NCI-H2081 (cell line): ENCODE measurements around the gene SNX9.
"Not testable (repeated sequence)": the region's sequence is repeated elsewhere in the genome, so short reads cannot be mapped to it uniquely, and the experiment has no call there.

Source experiments
- DNase-seq, 2 experiments: peaks; one replicate each; lab custom pipeline; 2025; lab: John Stamatoyannopoulos, UW

The SNX9 gene

DNA sequence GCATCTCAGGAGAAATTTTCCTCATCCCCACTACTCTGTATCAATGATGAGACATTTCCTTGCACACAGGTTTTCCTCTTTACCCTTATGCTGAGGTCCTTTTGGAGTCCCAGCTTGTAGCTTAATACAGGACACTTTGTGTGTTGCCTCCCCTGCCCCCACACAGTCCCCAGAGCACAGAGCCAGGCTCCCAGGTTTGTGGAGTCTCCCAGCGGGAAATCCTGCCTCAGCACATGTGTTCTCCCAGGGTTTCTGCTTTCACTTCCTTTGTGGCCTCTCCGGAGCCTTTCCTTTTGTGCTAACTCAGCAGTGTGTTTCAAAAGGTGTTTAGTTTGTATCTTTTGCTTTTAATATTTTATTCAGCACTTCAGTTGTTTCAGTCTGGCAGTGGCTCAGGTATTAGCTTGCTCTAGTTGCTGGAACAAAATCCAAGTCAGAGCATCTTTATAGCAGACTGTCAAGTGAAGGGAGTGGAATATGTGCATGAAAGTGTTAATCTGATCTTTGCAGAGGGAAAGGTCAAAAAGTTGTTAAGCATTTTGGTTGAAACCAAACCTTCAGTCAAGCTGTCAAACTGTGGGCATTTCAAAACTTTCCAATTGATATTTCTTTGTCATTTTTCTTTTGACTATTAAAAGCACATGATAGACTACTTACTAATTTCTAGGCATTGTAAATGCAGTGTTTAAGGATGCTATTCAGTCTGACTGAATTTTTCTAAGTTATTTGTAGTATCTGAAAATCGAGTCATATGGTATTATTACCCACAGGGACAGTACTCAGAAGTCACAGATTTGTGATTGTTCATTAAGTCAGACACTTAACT lies 8.6 kb downstream of the SNX9 start:
- no peak for DNase-seq

DNA sequence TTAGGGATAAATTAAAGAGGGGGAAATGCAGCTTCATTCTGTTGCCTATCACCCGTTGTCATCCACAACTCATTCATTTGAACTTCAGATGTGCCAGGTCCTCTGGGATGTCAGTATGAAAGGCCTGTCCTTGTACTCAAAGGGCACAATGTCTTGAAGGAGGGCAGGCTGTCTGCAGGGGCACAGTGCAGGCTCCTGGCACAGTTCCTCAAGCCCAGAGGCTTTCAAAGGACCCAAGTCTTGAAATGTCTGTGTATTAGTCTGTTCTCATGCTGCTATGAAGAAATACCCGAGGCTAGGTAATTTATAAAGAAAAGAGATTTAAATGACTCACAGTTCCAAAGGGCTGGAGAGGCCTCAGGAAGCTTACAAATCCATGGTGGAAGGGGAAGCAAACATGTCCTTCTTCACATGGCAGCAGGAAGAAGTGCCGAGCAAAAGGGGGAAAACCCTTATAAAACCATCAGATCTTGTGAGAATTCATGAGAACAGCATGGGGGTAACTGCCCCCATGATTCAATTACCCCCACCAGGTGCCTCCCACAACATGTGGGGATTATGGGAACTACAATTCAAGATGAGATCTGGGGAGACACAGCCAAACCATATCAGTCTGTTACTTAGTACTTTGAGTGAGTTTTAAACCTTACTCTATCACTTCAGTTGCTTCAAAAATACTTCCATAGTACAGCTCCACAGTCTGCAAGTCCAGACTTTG lies 9.4 kb downstream of the SNX9 start:
- DNase-seq, result no peak

DNA sequence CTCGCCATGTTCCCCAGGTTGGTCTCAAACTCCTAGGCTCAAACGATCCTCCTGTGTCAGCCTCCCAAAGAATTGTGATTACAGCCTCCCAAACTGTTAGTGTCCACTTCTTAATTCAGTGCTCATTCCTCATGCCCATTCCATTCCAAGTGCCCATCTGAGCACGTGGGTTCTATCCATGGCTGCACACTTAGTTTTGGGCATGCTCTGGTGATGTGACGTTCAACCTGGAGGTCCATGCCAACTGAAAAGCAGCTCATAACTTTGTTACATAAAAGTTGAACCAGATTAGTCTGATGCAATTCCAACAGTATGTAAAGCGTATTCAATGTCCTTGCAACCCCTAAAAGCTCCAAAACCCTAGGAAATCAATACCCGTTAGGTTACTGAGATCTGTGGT lies 11.5 kb downstream of the SNX9 start:
- DNase-seq, result no peak

DNA sequence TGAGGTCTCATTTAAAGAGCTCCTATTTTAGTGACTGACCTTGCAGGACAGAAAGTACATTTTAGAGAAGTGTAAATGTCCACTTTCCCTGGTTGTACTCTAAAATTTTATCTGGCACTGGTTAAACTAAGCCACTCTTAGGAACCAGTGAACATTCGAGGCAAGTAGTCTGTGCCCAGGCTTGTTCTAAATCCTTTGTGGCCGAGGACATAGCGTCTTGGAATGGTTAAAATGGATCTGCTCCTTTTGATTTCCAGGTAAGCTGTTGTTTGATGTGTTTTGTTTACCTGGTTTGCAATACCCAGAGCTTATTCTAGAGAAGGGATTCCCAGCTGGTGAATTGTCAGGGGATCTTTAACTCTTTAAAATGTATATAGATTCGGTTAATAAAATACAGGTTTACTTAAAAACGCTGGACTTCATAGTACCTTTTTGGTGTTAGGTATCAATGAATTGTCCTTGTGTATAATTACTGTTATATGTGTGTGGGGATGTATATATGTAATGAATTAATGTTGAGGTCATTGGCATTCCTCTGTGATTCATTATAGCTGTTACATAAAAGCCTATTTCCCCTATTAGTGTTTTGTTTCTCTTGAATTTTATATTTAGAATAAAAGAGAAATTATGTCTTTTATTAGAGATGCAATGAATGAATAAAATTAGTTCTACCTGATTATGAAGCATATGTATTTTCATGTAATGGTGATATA lies 15.8 kb downstream of the SNX9 start:
- DNase-seq, result no peak

DNA sequence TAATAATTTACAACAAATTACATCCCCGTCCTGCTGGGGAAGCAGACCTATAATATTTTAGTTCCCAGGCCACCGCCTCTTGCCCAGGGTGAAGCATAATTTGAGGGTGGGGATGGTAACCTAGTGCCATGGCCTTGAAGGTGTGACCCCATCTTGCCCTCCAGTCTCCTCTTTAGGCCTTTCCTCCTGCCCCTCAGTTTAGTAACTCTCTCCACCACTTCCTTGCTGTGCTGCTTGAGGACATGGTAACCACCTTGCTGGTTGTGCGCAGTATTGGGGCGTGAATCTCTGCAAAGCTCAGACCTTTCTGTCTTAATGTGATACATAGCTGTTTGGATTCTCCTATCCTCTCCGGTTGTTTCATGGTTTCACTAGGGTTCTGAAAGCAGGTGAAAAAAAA lies 16.6 kb downstream of the SNX9 start:
- no peak for DNase-seq

DNA sequence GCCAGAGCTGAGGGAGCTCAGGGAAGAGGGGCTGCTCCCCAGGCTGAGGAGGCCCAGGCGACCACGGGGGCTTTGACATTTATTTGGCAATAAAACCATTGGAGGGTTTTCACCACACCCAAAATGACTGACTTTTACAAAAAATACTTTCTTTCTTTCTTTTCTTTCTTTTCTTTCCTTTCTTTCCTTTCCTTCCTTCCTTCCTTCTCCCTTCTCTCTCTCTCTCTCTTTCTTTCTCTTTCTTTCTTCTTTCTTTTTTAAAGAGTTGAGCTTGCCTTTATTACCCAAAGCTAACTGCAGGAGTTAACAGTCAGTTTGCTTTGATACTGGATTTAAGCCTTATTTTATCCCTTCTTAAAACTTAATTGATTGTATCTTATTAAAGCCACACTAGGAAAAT lies 17.2 kb downstream of the SNX9 start:
- DNase-seq, result no peak

DNA sequence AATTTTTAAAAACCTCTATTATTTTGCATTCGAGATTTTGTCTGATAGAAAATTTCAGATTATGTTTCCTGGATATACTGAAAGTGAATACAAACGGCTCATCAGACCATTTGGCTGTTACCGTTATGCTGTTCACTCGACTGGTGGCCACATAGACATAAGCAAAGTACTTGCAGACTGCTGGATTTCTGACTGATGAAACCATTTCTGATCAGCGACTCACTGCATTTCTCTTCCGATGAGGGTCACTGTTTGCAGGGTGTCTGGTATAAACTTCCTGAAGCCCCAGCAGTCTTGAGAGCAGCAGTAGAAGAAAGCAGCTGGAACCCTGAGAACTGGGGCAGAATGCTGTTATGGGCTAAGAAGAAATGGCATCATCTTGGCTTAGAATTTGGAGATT lies 17.7 kb downstream of the SNX9 start:
- no peak for DNase-seq

DNA sequence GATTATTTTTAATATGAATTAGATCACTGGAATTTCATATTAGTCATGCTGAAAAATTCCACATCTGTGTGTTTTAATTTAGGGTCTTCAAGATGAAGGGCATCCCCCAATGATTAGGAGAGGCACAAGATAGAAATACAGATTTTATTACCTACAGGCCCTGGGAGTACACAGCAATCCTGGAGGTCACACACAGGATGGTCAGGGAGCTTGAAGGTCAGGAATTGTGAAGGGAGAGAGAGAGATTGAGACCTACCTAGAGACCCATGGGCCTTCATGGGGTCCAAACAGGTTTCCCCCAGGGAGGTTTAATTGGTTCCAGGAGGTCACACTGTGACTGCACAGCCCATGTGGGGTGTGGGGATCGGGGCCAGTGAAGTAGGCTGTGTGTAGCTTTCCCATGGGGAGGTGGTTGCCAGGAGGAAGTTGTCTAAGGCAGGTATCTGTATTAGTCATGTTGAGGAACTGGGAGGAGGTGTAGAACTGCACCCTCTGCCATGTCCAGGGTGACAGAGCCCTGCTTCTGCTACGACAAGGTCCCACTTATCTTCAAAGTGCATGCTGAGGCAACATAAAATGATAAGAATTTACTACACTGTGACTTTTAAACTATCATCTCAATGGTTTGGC lies 18.3 kb downstream of the SNX9 start:
- no peak for DNase-seq

DNA sequence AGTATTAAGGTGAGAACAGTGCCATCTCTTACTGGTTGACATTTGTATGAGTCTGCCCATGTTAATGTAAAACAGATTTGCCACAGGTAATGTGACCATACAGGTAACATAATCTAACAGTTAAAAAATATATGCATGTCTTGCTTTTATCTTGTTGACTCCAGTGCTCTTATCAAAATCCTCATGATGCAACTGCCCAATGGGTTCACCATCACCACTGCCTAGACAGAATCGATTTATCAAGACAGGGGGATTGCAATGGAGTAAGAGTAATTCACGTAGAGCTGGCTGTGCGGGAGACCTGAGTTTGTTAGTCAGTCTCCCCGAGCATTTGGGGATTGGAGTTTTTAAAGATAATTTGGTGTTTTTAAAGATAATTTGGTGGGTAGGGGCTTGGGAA lies 19.2 kb downstream of the SNX9 start:
- DNase-seq, result no peak

DNA sequence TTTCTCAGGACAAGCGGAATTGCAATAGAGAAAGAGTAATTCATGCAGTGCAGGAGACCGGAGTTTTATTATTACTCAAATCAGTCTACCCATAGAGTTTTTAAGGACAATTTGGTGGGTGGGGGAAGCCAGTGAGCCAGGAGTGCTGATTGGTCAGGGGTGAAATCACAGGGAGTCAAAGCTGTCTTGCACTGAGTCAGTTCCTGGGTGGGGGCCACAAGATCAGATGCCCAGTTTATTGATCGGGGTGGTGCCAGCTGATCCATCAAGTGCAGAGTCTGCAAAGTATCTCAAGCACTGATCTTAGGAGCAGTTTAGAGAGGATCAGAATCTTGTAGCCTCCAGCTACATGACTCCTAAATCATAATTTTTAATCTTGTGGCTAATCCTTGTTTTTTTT lies 21.1 kb downstream of the SNX9 start:
- not testable (repeated sequence) for DNase-seq

DNA sequence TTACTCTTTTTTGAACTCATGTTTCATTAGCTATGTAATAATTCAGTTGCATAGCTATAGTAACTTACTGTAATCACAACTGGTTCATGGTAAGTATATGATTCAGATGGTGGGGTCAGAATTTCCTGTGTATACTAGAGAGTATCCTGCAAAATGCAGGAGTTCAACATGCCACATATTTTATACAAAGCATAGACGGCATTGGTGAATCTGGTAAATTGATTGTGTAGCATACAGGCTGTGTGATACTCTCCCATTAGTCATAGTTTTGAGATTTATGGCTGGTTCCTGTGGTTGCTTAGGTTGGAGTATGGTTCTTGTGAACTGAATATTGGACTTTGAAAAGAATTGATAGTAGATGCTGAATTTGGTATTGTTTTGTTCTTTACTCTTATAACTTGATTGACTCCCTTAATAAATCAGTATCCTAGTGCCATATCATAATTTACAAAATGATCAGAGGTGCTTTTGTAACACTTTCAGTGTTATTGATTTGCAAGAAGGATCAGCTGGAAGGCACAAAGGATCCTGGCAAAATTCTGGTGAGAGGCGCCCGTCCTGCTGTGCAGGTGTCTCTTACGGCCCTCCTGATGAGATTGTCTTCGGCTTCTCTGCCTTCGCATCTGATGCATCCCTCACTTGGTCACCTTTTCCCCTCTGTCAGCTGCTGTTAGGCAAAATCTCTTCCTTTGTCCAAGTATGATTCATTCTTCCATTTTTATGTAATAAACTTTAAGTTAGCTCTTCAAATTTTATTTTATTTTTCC lies 22.6 kb downstream of the SNX9 start:
- DNase-seq, result no peak

DNA sequence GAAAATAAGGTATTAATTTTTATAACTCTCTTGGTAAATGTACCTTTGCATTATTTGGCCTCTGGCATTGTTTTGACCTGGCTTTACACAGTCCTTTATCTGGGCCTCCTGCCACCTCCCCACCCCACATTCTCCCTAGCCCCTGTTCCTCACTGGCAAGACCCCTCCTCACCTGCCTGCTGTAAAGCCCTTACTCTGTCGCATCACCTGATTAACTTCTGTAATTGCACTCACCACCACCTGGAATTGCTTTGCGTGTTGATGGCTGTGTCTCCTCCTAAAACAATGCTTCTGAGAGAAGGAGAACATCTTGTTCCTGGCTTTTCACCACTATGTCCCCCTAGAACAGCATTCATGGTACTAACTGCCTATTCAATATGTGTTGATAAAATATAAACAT lies 24.8 kb downstream of the SNX9 start:
- no peak for DNase-seq

DNA sequence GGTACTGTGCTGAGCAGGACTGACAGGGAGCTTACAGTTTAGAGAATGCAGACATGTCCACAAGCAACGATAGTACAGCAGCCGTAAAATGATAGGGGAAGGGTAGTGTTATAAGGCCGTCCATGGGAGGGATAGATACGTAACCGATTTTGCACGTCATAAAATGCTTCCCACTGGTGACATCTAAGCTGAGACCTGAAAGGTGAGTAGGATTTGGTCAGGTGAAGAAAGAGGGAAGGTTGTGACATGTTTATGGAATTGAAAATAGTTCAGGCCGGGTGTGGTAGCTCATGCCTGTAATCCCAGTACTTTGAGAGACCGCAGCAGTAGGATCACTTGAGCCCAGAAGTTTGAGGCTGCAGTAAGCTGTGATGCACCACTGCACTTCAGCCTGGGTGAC lies 25.6 kb downstream of the SNX9 start:
- no peak for DNase-seq

DNA sequence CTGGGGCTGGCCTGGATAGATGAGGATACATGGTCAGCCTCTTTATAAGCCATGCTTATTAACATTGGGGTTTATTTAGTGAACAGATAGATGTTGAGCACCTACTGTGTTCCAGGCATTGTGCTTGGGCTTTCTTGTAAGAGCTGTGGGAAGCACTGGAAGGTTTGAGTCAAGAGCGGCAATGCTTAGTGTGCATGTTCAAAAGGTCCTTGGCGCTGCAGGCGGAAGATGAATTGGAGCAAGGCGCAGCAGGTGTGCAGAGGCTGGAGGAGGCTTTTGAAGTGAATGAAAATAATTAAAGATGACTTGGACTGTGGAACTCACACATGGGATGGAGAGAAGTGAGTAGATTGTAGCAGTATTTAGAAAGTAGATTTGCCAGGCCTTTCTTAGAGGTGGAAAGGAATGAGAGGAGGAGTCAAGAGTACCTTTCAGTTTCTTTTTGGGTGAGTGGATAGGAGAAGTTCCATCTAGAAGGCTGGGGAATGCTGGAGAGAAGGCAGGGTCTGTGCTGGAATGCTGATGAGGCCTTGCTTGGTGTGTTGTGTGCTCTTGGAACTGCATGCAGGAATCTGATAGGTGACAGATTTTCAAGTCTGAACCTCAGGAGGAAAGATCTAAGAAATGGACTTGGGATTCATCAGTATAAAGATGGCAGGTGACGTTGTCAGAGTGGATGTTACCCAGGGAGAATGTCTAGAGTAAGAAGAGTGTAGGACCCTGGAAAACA lies 26.4 kb downstream of the SNX9 start:
- DNase-seq, result no peak

DNA sequence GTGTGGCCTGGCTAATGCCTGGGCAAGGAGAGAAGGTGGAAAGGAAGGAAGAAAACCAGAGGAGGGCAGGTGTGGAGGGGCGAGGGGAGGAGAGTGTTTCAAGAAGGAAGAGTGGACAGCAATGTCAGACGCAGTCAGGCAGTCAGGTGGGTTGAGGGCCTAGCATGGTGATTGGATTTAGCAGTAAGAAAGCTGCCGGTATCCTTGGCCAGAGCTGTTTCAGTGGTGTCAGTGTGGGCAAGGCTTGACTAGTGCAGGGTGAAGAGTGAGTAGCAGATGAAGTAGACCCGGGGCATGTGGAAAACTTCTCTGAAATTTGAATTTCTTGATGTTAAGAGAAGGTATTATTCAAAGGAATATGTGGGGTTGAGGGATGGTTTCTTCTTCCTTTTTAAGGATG lies 27.0 kb downstream of the SNX9 start:
- no peak for DNase-seq

DNA sequence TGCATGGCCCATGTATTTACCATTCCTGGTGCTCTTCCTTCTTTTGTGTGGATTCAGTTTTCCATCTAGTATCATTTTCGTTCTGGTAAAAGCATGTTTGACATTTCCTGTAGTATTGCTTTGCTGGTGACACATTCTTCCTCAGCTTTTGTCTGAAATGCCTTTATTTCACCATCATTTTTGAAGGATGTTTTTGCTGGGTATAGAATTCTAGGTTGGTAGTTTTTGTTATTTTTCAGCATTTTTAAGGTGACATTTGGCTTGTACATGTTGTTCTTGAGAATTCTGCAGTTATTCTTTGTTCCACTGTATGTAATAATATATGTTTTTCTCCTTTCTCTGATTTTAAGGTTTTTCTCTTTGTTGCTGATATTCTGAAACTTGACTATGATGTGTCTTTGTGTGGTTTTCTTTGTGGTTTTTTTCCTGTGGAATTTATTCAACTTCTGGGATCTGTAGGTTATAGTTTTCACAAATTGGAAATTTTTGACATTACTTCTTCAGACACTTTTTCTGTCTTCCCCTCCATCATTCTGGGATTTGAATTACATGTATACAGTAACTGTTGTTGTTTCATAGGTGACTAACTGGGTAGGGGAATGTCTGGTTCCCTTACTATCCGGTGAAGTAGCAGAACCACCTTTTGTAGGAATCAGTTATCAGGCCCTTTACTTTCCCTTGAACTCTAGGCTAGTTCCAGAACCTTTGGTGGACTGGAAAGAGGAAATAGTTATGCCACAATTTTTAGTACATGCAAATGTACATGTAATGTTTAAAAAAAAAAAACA lies 30.2 kb downstream of the SNX9 start:
- no peak for DNase-seq

DNA sequence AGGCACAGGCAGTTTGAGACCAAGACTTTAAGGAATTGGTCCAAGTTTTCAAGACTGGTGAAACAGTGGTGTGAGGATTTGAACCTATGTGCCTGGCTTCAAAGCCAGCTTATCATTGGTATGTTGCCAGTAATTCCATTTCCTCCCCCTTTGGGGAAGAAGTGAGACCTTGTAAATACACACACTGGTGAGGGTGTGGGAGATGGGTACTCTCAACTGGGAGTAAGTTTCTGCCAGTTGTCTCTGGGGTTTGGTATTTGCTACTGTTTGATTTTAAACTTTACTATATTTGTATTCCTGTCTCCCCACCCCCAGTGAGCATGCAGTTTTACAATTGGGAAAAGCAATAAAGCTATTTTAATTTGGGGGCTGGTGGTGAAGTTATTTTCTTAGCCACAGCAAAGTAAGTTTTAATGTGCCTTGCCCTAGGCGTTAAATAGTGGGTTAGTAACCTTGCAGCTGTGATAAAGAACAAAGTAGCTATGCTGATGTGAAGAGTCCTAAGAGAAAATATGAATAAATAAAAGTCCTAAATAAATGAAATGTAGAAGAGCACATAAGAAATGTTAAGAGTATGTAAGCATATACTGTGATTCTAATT lies 31.0 kb downstream of the SNX9 start:
- no peak for DNase-seq

DNA sequence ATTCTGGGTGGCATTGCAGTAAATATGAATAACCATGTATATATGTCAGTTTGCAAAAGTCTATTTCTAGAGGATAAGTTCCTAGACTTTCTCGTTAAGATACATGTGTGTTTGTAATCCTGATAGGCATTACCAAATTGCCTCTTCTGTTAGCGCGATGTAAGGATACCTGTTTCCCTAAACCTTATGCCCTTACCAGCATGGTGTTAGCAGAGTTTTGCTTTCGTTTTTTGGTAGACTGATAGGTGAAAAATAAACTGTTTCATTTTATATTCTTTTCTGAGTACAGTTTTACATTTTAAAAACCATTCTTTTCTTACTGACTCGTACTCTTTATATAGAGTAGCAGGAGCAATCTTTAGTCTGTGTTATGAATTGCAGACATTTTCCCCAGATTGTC lies 32.3 kb downstream of the SNX9 start:
- no peak for DNase-seq

DNA sequence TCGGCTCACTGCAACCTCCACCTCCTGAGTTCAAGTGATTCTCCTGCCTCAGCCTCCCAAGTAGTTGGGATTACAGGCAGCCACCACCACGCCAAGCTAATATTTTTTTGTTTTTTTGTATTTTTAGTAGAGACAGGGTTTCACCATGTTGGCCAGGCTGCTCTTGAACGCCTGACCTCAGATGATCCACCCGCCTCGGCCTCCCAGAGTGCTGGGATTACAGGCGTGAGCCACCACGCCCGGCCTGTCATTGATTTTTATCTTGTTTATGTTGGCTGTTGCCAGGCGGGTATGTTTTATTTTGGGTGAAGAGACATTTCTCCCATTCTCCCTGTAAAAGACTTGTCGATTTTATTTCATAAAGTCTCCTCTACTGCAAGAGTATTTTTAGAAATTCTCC lies 32.8 kb downstream of the SNX9 start:
- DNase-seq, result not testable (repeated sequence)

DNA sequence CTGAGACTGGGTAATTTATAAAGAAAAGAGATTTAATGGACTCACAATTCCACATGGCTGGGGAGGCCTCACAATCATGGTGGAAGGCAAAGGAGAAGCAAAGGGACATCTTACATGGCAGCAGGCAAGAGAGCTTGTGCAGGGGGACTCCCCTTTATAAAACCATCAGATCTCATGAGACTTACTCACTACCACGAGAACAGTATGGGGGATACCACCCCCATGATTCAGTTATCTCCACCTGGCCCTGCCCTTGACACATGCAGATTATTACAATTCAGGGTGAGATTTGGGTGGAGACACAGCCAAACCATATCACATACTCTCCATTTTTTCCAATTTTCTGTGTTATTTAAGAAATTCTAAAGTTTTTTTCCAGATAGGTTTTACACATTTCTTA lies 35.6 kb downstream of the SNX9 start:
- not testable (repeated sequence) for DNase-seq
